ENCODE results near the gene WNT9B. TPM values are rescaled to one million over a fixed set of nuclear protein-coding genes. Genes with fewer than 3 reads are reported as not detected.

The WNT9B gene
- total and polyA plus RNA-seq, 2 of the 13 experiments (the other 11 are each of a cell fraction or from before 2014, with no cell fraction given) = not detected

- intact Hi-C loops (cut with micrococcal nuclease; ENCODE audit: unreplicated experiment) = no loop called here
- CTCF ChIA-PET (ENCODE audit: low intra/inter-chr PET ratio, low total read pairs) = no interaction called here
- no peaks in the 10 kb centered on the region for H3K9me3 ChIP-seq (ENCODE audit: low read length)
- DNase-seq (ENCODE audit: low spot score) (no peak), FAIRE-seq (no peak), ATAC-seq (no peak)
- H3K79me2 ChIP-seq (ENCODE audit: insufficient read depth, low read length) = no peaks in the 10 kb centered on the region
- peaks cover 3 to 22% of the 10 kb centered on the region in 2 experiments; a peak in 4 of 5 replicates for H3K27me3 ChIP-seq (ENCODE audit: control insufficient read depth in 1 of 2, insufficient read depth in 2 of 2, low read length in 2 of 2)
- in situ Hi-C loops (cut with HindIII; ENCODE audit: extremely low pct_ligation_motif_present, low pct_unique_long_range_greater_than_20kb) = loop anchor here (25.0 kb wide), 1 partner anchor 814 kb away; no protein-coding TSS in a partner anchor
- peaks cover 12% of the 10 kb centered on the region for H3K4me1 ChIP-seq (ENCODE audit: insufficient read depth, low read length)
- TF ChIP-seq ZNF224 (CRISPR knock-in tag; IDR thresholded peaks at IDR 0.05) (no peak), ZBTB42 (CRISPR knock-in tag; IDR thresholded peaks at IDR 0.05) (no peak), HNRNPK (IDR thresholded peaks at IDR 0.05; ENCODE audit: low read depth, low read length, poor library complexity, severe bottlenecking) (no peak), ZNF253 (CRISPR knock-in tag; IDR thresholded peaks at IDR 0.05; ENCODE audit: borderline replicate concordance) (no peak), SOX13 (IDR thresholded peaks at IDR 0.05) (no peak), SOX13 (CRISPR knock-in tag; conservative IDR thresholded peaks at IDR 0.05 in 1 of 2, IDR thresholded peaks at IDR 0.05 in 1 of 2) (no peak), PHF20 (CRISPR knock-in tag; IDR thresholded peaks at IDR 0.05) (no peak), ZNF331 (CRISPR knock-in tag; IDR thresholded peaks at IDR 0.05) (no peak)
- no peak overlapping the region for H3K4me2 ChIP-seq (ENCODE audit: low read depth, low read length)
- no peaks in the 10 kb centered on the region for H4K20me1 ChIP-seq (ENCODE audit: insufficient read depth, low read length)
- no peak overlapping the region for H3K4me3 ChIP-seq (replicated peaks in 1 of 3; ENCODE audit: insufficient read depth in 1 of 3, low read depth in 2 of 3, low read length in 3 of 3)
- POLR2A ChIA-PET = no interaction called here
- H3K36me3 ChIP-seq (replicated peaks in 1 of 2; ENCODE audit: control insufficient read depth in 1 of 2, insufficient read depth in 2 of 2, low read length in 2 of 2) = no peaks in the 10 kb centered on the region
- H3K9ac ChIP-seq (ENCODE audit: insufficient read depth, low read depth, low read length) = no peak overlapping the region
- H2AFZ ChIP-seq (ENCODE audit: low read length) = no peak overlapping the region
- no peak overlapping the region for H3K27ac ChIP-seq (ENCODE audit: extremely low read length, insufficient read depth, low read length)
- BruUV-seq (replicated peaks) = no TSS peak
- 0% methylated on average over 1 of the region's 1 CpG for WGBS (ENCODE audit: low lambda C conversion rate)
Measured at GRCh38 chr17:46826116-46826515, 25.3 kb upstream of the WNT9B start.

DNA sequence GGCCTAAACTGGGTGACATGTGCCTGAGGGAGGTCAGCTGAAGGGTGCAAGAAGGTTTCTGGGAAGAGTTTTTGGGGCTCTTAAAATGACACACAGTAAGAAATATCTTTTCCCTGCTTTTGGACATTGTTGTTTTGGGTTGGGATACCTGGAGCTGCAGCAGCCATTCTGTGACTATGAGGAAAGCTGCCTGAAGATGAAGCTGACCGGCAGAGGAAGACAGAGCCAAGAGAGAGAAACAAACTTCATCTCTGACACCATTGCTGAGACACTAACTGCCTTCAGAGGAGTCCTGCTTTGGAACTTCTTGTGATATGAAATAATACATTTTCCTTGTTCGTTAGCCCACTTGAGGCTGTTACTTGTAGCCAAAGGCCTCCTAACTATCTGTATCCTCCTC lies 24.1 kb upstream of the WNT9B start:
- Histone ChIP-seq H3K4me1 (ENCODE audit: insufficient read depth, low read length) (peaks cover under 1% of the 10 kb centered on the region; the same call in 1 of the 2 replicates), H3K27me3 (ENCODE audit: control insufficient read depth in 1 of 2, insufficient read depth in 2 of 2, low read length in 2 of 2) (peaks cover 11 to 21% of the 10 kb centered on the region in 2 experiments; a peak in 4 of 5 replicates), H4K20me1 (ENCODE audit: insufficient read depth, low read length) (no peaks in the 10 kb centered on the region), H2AFZ (ENCODE audit: low read length) (no peak overlapping the region), H3K79me2 (ENCODE audit: insufficient read depth, low read length) (no peaks in the 10 kb centered on the region), H3K4me3 (replicated peaks in 1 of 3; ENCODE audit: insufficient read depth in 1 of 3, low read depth in 2 of 3, low read length in 3 of 3) (no peak overlapping the region), H3K9ac (ENCODE audit: insufficient read depth, low read depth, low read length) (no peak overlapping the region), H3K4me2 (ENCODE audit: low read depth, low read length) (no peak overlapping the region), H3K27ac (ENCODE audit: extremely low read length, insufficient read depth, low read length) (no peak overlapping the region), H3K9me3 (ENCODE audit: low read length) (no peaks in the 10 kb centered on the region), H3K36me3 (replicated peaks in 1 of 2; ENCODE audit: control insufficient read depth in 1 of 2, insufficient read depth in 2 of 2, low read length in 2 of 2) (no peaks in the 10 kb centered on the region)
- ChIA-PET CTCF (ENCODE audit: low intra/inter-chr PET ratio, low total read pairs) (no interaction called here), POLR2A (interaction anchor here (1.0 kb wide), 1 partner anchor 8 kb away, joined by 4 read pairs; no protein-coding TSS in a partner anchor)
- in situ Hi-C loops (cut with HindIII; ENCODE audit: extremely low pct_ligation_motif_present, low pct_unique_long_range_greater_than_20kb) (loop anchor here (25.0 kb wide), 1 partner anchor 815 kb away; no protein-coding TSS in a partner anchor), intact Hi-C loops (cut with micrococcal nuclease; ENCODE audit: unreplicated experiment) (no loop called here)
- no TSS peak for BruUV-seq (replicated peaks)
- DNase-seq (ENCODE audit: low spot score) (no peak), FAIRE-seq (no peak), ATAC-seq (no peak)
- 15% methylated on average over 2 of the region's 2 CpGs for WGBS (ENCODE audit: low lambda C conversion rate)
- TF ChIP-seq ZNF138 (CRISPR knock-in tag; IDR thresholded peaks at IDR 0.05; ENCODE audit: low read depth) (no peak), MEIS1 (CRISPR knock-in tag; IDR thresholded peaks at IDR 0.05; ENCODE audit: borderline replicate concordance) (no peak), ZNF432 (CRISPR knock-in tag; IDR thresholded peaks at IDR 0.05; ENCODE audit: borderline replicate concordance) (no peak), NFKBIZ (CRISPR knock-in tag; IDR thresholded peaks at IDR 0.05) (no peak), REST (IDR thresholded peaks at IDR 0.05; ENCODE audit: borderline replicate concordance in 1 of 2, low read depth in 1 of 2, low read length in 2 of 2) (no peak), CENPX (CRISPR knock-in tag; IDR thresholded peaks at IDR 0.05) (no peak)
- TF ChIP-seq, protein P1, sequence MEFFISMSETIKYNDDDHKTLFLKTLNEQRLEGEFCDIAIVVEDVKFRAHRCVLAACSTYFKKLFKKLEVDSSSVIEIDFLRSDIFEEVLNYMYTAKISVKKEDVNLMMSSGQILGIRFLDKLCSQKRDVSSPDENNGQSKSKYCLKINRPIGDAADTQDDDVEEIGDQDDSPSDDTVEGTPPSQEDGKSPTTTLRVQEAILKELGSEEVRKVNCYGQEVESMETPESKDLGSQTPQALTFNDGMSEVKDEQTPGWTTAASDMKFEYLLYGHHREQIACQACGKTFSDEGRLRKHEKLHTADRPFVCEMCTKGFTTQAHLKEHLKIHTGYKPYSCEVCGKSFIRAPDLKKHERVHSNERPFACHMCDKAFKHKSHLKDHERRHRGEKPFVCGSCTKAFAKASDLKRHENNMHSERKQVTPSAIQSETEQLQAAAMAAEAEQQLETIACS (CRISPR knock-in tag; IDR thresholded peaks at IDR 0.05) = no peak
